Ishikawa (cell line): ENCODE data around the gene BSCL2.

Experiments
- CEBPB ChIP-seq: IDR thresholded peaks from 2 replicates; pipeline ENCODE4 v1.6.1; 2012
- CREB1 ChIP-seq: IDR thresholded peaks from 2 replicates; pipeline ENCODE4 v1.6.1; 2012; ENCODE audit warnings: low read depth
- EGR1 ChIP-seq: IDR thresholded peaks from 2 replicates; pipeline ENCODE4 v1.6.1; 2012
- EP300 ChIP-seq: IDR thresholded peaks from 2 replicates; pipeline ENCODE4 v1.6.1; 2012; ENCODE audit warnings: borderline replicate concordance
- FOXM1 ChIP-seq: IDR thresholded peaks from 2 replicates; pipeline ENCODE4 v1.6.1; 2012; ENCODE audit warnings: low read depth, borderline replicate concordance
- MAX ChIP-seq: IDR thresholded peaks from 2 replicates; pipeline ENCODE4 v1.6.1; 2012
- NFIC ChIP-seq: IDR thresholded peaks from 2 replicates; pipeline ENCODE4 v1.6.1; 2012
- RAD21 ChIP-seq: IDR thresholded peaks from 2 replicates; pipeline ENCODE4 v1.6.1; 2012; ENCODE audit warnings: low read depth
- REST ChIP-seq: IDR thresholded peaks from 2 replicates; pipeline ENCODE4 v1.6.1; 2012; ENCODE audit warnings: low read depth, mild to moderate bottlenecking
- TAF1 ChIP-seq: IDR thresholded peaks from 2 replicates; pipeline ENCODE4 v1.6.1; 2012; ENCODE audit warnings: low read depth, mild to moderate bottlenecking
- TCF12 ChIP-seq: IDR thresholded peaks from 2 replicates; pipeline ENCODE4 v1.6.1; 2012; ENCODE audit warnings: low read depth
- TEAD4 ChIP-seq: IDR thresholded peaks from 2 replicates; pipeline ENCODE4 v1.6.1; 2012
- USF1 ChIP-seq: IDR thresholded peaks from 2 replicates; pipeline ENCODE4 v1.6.1; 2012
- YY1 ChIP-seq: IDR thresholded peaks from 2 replicates; pipeline ENCODE4 v1.6.1; 2012; ENCODE audit warnings: low read depth
- ZBTB7A ChIP-seq: IDR thresholded peaks from 2 replicates; pipeline ENCODE4 v1.6.1; 2012; ENCODE audit warnings: low read depth

The BSCL2 gene

GRCh38 chr11:62678433-62678769, 28.8 kb downstream of the BSCL2 start:
- TF ChIP-seq NFIC (no peak), EGR1 (no peak), MAX (no peak)

- TF ChIP-seq TCF12 = no peak
Observed at GRCh38 chr11:62677714-62678113, 29.5 kb downstream of the BSCL2 start.

GRCh38 chr11:62677156-62677555, 30.1 kb downstream of the BSCL2 start:
- TF ChIP-seq TCF12 (no peak), RAD21 (no peak), REST (no peak), EGR1 (no peak), ZBTB7A (no peak), FOXM1 (no peak), USF1 (no peak)

- TF ChIP-seq YY1 (no peak), EGR1 (no peak), TCF12 (no peak), RAD21 (no peak), MAX (no peak)
Observed at GRCh38 chr11:62676698-62677097, 30.5 kb downstream of the BSCL2 start.

- TF ChIP-seq TCF12 (no peak), CREB1 (no peak), TAF1 (no peak), ZBTB7A (no peak)
Observed at GRCh38 chr11:62673196-62673525, 34.1 kb downstream of the BSCL2 start.

- TF ChIP-seq USF1 (no peak), RAD21 (no peak), MAX (peak; percentile 67), TCF12 (peak; percentile 60; the same call in 1 of the 2 replicates), FOXM1 (peak; percentile 31; the same call in 1 of the 2 replicates), EGR1 (0 out of 2 replicates have a peak, but pooled peaks have one; percentile 9), NFIC (peak; percentile 2; the same call in 1 of the 2 replicates), REST (no peak), EP300 (no peak; the same call in 1 of the 2 replicates), CEBPB (no peak), ZBTB7A (peak; percentile 48; the same call in 1 of the 2 replicates), YY1 (peak; percentile 80), TAF1 (peak; percentile 94), TEAD4 (no peak), CREB1 (0 out of 2 replicates have a peak, but pooled peaks have one; percentile 14)
Observed at GRCh38 chr11:62671608-62672389, 35.4 kb downstream of the BSCL2 start, which contains the start of the genes LBHD1 and UQCC3. Gene LBHD1 (minus strand): TSS chr11:62672267. CDS start chr11:62670031, 2,236 bp downstream. Gene UQCC3 (plus strand): TSS chr11:62671673. CDS start chr11:62671746, 73 bp downstream.

GRCh38 chr11:62671236-62671607, 36.0 kb downstream of the BSCL2 start:
- no peak for TF ChIP-seq FOXM1
- TF ChIP-seq TCF12 = no peak
- no peak for TF ChIP-seq NFIC
- TF ChIP-seq ZBTB7A = no peak
- TF ChIP-seq CEBPB = no peak
- TF ChIP-seq RAD21 = no peak
- TF ChIP-seq REST = no peak
- TF ChIP-seq YY1 = no peak
- TF ChIP-seq USF1 = no peak
- TF ChIP-seq EGR1 = no peak
